Spleen (tissue), 11 donors: ENCODE results near the gene VAV2. TPM values are rescaled to one million over a fixed set of nuclear protein-coding genes. Genes with fewer than 3 reads are reported as not detected.

Experiments used
- DNase-seq: peaks from one replicate; pipeline ENCODE4 v3.0.0-alpha.2; 2020
- H3K27ac ChIP-seq, 8 donors: fragments of 200-600 bp; sonication (generic) in 7 of 8; 1 replicate in 4 of 8; 2 replicates in 4 of 8; pipeline versions ENCODE4 v1.5.0 to v1.8.0; 2016 to 2021; ENCODE audit warnings: inconsistent platforms in 4 of 8, mild to moderate bottlenecking in 4 of 8, moderate library complexity in 1 of 8
- H3K27me3 ChIP-seq, 7 donors: fragments of 200-600 bp; sonication (generic) in 6 of 7; replicated peaks in 1 of 7; 1 replicate in 4 of 7; 2 replicates in 3 of 7; pipeline versions ENCODE4 v1.5.0 to v1.8.0; 2016 to 2021; ENCODE audit warnings: inconsistent platforms in 3 of 7, mild to moderate bottlenecking in 1 of 7
- H3K36me3 ChIP-seq, 6 donors: fragments of 200-600 bp; sonication (generic) in 5 of 6; 1 replicate in 4 of 6; 2 replicates in 2 of 6; pipeline versions ENCODE4 v1.5.0 to v1.8.0; 2016 to 2021; ENCODE audit warnings: inconsistent platforms in 2 of 6
- H3K4me1 ChIP-seq, 6 donors: fragments of 200-600 bp; sonication (generic) in 5 of 6; 1 replicate in 3 of 6; 2 replicates in 3 of 6; pipeline versions ENCODE4 v1.5.0 to v1.8.0; 2016 to 2021; ENCODE audit warnings: inconsistent platforms in 3 of 6
- H3K4me3 ChIP-seq, 8 donors: fragments of 200-600 bp; sonication (generic) in 7 of 8; 1 replicate in 4 of 8; 2 replicates in 4 of 8; pipeline versions ENCODE4 v1.5.0 to v1.8.0; 2016 to 2021; ENCODE audit warnings: inconsistent platforms in 4 of 8, mild to moderate bottlenecking in 4 of 8, moderate library complexity in 2 of 8
- H3K9me3 ChIP-seq, 8 donors: fragments of 200-600 bp; sonication (generic) in 7 of 8; 1 replicate in 4 of 8; 2 replicates in 4 of 8; pipeline versions ENCODE4 v1.5.0 to v1.8.0; 2016 to 2021; ENCODE audit warnings: inconsistent platforms in 4 of 8
- CTCF ChIP-seq, 11 experiments: fragments of 200-600 bp in 7 of 11; fragments of 450-650 bp in 4 of 11; sonication (generic) in 4 of 11; IDR thresholded peaks in 8 of 11; conservative IDR thresholded peaks in 3 of 11; 1 replicate in 7 of 11; 2 replicates in 4 of 11; pipeline versions ENCODE4 v1.4.0 to v1.8.0; 2016 to 2021; ENCODE audit warnings: antibody characterized with exemption in 11 of 11, inconsistent platforms in 4 of 11, mild to moderate bottlenecking in 1 of 11
- POLR2A ChIP-seq, 3 donors: fragments of 450-650 bp; IDR thresholded peaks; one replicate each; pipeline ENCODE4 v1.5.1; 2017; ENCODE audit warnings: antibody characterized with exemption in 3 of 3, mild to moderate bottlenecking in 1 of 3
- POLR2AphosphoS5 ChIP-seq, 3 donors: sonication (generic); formaldehyde crosslinking; IDR thresholded peaks; one replicate each; pipeline ENCODE4 v1.5.1; 2017; ENCODE audit warnings: antibody characterized with exemption in 3 of 3
- WGBS, 5 donors: extraction: QIAGEN DNeasy Blood & Tissue Kit in 3 of 5; methylation state at CpG; one replicate each; pipeline versions ENCODE4 v1.1.5 to v1.1.7; 2013 to 2018; 5-methylcytosine and 5-hydroxymethylcytosine counted together
- intact Hi-C: fragments of 100-400 bp; cut with DNase I; formaldehyde crosslinking; loops from one replicate; pipeline ENCODE4 v1.15.0; 2023; ENCODE audit warnings: low total_unique reads
- polyA plus RNA-seq, 3 donors: library from polyadenylated mRNA; stranded (reverse); fragments of 200-250 nt; gene quantifications; one replicate each; pipeline ENCODE4 v1.2.1, GENCODE V29; 2013
- total RNA-seq, 7 donors: library from RNA; depleted of rRNA in 3 of 7; stranded (reverse); fragments of >200 nt in 3 of 7; fragmentation: NEBNext Ultra II Directional in 4 of 7; extraction: Animal tissue kit (Norgen Biotek cat#: 25700) in 4 of 7; gene quantifications; one replicate each; pipeline versions ENCODE4 v1.1.0 to v1.2.1, GENCODE V29; 2016 to 2021
- donor health status: healthy with polysubstance abuse.
- donor health status: DM: no; HTN: no; CAD: no; lungs with moderate emphysema.
- donor health status: DM: no; HTN: no; CAD: no.
- donor health status: Bipolar disorder and iron deficiency.
- donor health status: healthy.
- donor health status: DM: no; HTN: no; CAD: no.
- donor health status: DM: yes; HTN: yes; CAD: no.

Gene VAV2
- total and polyA plus RNA-seq, 10 donors: 14.2 to 39.2 (median 23.3) TPM

GRCh38 chr9:133854048-133854447, 138.1 kb downstream of the VAV2 start:
- no peaks in the 10 kb centered on the region for H3K27me3 ChIP-seq
- no peaks in the 10 kb centered on the region for H3K9me3 ChIP-seq
- WGBS, 5 donors: 89 to 96% (median 93%) methylated on average over 6 of the region's 6 CpGs
- intact Hi-C loops: no loop called here
- peaks cover 0 to 50% (median 14%) of the 10 kb centered on the region in 6 donors for H3K4me1 ChIP-seq
- peak overlapping the region in 3 of 8 donors; percentile 86 to 92 (median 91) for H3K27ac ChIP-seq
- peaks cover 0 to 12% (median 0%) of the 10 kb centered on the region in 6 donors for H3K36me3 ChIP-seq
- H3K4me3 ChIP-seq: no peak overlapping the region
- no peak for DNase-seq
- TF ChIP-seq POLR2AphosphoS5 (IDR thresholded peaks at IDR 0.05): no peak
- TF ChIP-seq CTCF (IDR thresholded peaks at IDR 0.05 in 8 of 11, conservative IDR thresholded peaks at IDR 0.05 in 3 of 11): no peak
- no peak for TF ChIP-seq POLR2A (IDR thresholded peaks at IDR 0.05)

- Histone ChIP-seq H3K4me3 (no peak overlapping the region), H3K9me3 (no peaks in the 10 kb centered on the region), H3K27ac (no peak overlapping the region), H3K4me1 (peaks cover 0 to 50% (median 14%) of the 10 kb centered on the region in 6 donors), H3K27me3 (no peaks in the 10 kb centered on the region), H3K36me3 (peaks cover 0 to 8% (median 0%) of the 10 kb centered on the region in 6 donors)
- TF ChIP-seq CTCF (IDR thresholded peaks at IDR 0.05 in 8 of 11, conservative IDR thresholded peaks at IDR 0.05 in 3 of 11) (no peak), POLR2A (IDR thresholded peaks at IDR 0.05) (no peak), POLR2AphosphoS5 (IDR thresholded peaks at IDR 0.05) (no peak)
- WGBS, 5 donors: 83 to 100% (median 94%) methylated on average over 2 to 7 of the region's 7 CpGs
- no peak for DNase-seq
- intact Hi-C loops: no loop called here
Observed at GRCh38 chr9:133853331-133853730, 138.8 kb downstream of the VAV2 start.

GRCh38 chr9:133852431-133852830, 139.7 kb downstream of the VAV2 start:
- intact Hi-C loops: no loop called here

GRCh38 chr9:133851693-133852092, 140.4 kb downstream of the VAV2 start:
- intact Hi-C loops: no loop called here
- WGBS, 5 donors: 78 to 100% (median 88%) methylated on average over 1 of the region's 1 CpG

More at GRCh38 chr9:133852431-133852830, 139.7 kb downstream of the VAV2 start:
- DNase-seq: no peak
- no peak overlapping the region for H3K27ac ChIP-seq
- 74 to 98% (median 86%) methylated on average over 6 of the region's 6 CpGs for WGBS, 5 donors
- H3K27me3 ChIP-seq: no peaks in the 10 kb centered on the region
- peaks cover 0 to 8% (median 0%) of the 10 kb centered on the region in 6 donors for H3K36me3 ChIP-seq
- peaks cover 0 to 47% (median 11%) of the 10 kb centered on the region in 6 donors for H3K4me1 ChIP-seq
- TF ChIP-seq POLR2A (IDR thresholded peaks at IDR 0.05): no peak
- no peak for TF ChIP-seq POLR2AphosphoS5 (IDR thresholded peaks at IDR 0.05)
- TF ChIP-seq CTCF (IDR thresholded peaks at IDR 0.05 in 8 of 11, conservative IDR thresholded peaks at IDR 0.05 in 3 of 11): no peak
- no peaks in the 10 kb centered on the region for H3K9me3 ChIP-seq
- H3K4me3 ChIP-seq: no peak overlapping the region

More at GRCh38 chr9:133851693-133852092, 140.4 kb downstream of the VAV2 start:
- H3K36me3 ChIP-seq: peaks cover 0 to 8% (median 0%) of the 10 kb centered on the region in 6 donors
- no peak for DNase-seq
- H3K27ac ChIP-seq: no peak overlapping the region
- H3K9me3 ChIP-seq: no peaks in the 10 kb centered on the region
- TF ChIP-seq CTCF (IDR thresholded peaks at IDR 0.05 in 8 of 11, conservative IDR thresholded peaks at IDR 0.05 in 3 of 11) (no peak), POLR2A (IDR thresholded peaks at IDR 0.05) (no peak), POLR2AphosphoS5 (IDR thresholded peaks at IDR 0.05) (no peak)
- H3K27me3 ChIP-seq: no peaks in the 10 kb centered on the region
- peaks cover 0 to 46% (median 11%) of the 10 kb centered on the region in 6 donors for H3K4me1 ChIP-seq
- no peak overlapping the region for H3K4me3 ChIP-seq
